Activated CD4-positive, alpha-beta T cell treated with anti-CD3 and anti-CD28 coated beads, Interleukin-2, amount 50 U/mL, for 4 hours (primary cell): ENCODE data around the gene RCAN2.

Experiments used
- DNase-seq, 2 experiments: peaks; one replicate each; pipeline ENCODE4 v3.0.0-alpha.2; 2020

The RCAN2 gene

GRCh38 chr6:46491628-46492547, 639 bp upstream of the RCAN2 start:
- no peak for DNase-seq

- no peak for DNase-seq
Measured at GRCh38 chr6:46490425-46491200, 636 bp downstream of the RCAN2 start.

DNA sequence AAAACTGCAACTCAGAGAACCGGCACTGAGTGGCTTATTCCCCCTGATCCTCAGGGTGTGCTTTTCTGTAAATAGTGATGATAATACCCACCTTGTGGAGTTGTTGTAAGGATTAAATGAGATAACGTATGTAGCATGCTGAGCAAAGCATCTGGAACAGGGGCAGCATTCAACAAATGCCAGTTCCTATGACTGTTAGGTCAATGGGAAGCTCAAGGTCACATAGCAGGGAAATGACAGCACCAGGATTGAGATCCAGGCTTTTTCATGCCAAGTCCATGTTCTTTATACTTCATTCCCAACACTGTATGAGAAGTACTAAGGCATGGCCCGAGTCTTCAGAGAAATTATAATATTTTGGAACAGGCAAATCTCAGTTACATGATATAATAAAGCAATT, 5.1 kb downstream of the RCAN2 start:
- no peak for DNase-seq

DNA sequence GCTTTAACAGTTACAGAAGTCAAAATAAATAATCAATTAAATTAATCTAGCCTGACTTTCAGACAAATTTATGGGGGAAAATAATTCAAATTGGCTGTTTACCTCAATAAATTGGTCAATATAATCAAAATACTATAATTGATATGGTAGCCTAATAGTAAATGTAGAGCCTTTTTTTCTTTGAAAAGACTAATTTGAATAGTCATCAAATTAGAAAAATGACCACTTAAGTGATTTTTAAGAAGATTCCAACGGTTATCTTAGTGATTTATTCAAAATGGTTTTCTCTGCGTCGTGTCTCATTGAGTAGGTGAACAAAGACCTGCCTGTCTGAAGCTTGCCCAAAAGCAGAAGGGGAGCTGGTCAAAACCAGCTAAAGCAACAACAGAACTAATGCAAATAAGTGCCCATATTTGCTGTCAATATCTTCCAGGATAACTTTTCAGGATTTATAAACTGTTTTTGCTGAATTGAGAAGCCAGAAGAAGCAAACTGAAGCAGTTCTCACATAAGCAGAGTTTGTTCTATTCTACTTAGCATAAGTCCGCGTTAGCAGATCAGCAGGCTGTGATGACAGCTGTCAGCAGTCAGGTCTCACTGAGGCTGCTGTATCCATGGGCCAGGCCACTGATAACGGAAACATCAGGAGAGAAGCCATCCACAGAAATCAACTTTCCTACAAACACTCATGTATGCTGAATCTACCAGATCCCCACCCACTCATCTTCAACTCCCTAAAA, 7.0 kb downstream of the RCAN2 start:
- no peak for DNase-seq

GRCh38 chr6:46476301-46476700, 14.9 kb downstream of the RCAN2 start:
- no peak for DNase-seq

- DNase-seq: no peak
Measured at GRCh38 chr6:46473881-46474280, 17.4 kb downstream of the RCAN2 start.

DNA sequence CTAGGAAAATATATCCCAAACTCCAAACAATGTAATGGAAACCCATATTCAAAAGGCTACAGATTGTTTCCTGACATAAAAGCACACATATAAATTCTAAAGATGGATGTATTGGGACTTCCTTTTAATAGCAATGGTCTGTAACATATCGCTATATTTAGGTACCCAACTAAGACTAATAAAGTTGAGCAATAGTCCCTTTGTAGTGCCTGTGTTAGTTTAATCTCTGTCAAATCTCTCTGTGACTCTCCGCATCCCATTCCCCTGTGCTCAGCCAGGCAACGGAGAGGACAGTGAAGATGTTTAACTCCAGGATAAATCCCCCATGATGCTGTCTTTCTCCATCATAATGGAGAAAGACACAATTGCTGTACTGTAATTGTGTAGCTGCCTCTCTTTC, 19.0 kb downstream of the RCAN2 start:
- DNase-seq: no peak

- no peak for DNase-seq
Measured at GRCh38 chr6:46469021-46469420, 22.2 kb downstream of the RCAN2 start.

DNA sequence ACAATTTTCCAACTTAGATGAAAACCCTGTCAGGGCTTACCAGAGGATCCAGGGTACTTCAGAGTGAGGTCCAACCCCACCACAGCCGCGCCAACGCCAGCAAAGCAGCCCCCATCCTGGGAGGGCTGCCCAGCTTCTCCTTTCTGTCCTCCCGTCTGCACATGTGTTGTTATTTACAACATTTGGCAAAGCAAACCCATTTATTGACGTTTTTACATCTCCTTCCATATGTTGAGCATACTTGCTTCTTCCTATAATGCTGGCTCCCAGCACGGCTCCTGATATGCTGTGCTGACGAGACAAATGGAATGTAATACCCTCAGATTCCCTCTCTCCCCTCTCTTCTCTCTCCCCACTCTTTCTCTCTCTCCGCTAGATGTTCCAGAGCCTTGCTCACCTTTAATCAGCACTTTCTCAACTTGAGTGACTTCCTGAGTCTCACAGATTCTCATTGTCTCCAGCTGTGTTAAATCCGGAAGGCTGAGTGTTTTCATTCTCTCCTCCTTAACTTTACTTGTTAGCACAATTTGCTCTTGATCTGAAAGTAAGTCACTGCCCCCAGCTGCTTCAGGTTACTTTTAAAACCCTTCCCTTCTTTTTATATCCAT, 22.7 kb downstream of the RCAN2 start:
- DNase-seq: no peak

- DNase-seq: no peak
Measured at GRCh38 chr6:46466570-46466969, 24.7 kb downstream of the RCAN2 start.

- no peak for DNase-seq
Measured at GRCh38 chr6:46465294-46466165, 25.7 kb downstream of the RCAN2 start.

DNA sequence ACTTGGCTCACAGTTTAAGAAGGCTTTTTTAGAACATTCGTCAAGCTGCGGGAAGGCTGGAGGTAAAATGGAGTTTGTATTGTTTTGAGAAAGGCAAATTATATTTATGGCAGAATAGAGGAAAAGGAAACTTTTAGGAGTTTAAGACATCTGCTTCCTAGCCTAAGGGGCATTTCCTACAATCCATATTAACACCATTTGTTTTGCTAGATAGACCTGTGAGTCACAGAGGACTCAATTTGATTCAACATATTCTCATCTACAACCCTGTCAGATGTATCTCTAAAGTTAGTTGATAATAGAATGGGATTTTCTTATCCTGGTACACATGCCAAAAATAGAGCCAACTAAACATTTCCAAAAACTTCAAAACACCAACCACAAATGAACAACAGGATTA, 35.0 kb downstream of the RCAN2 start:
- DNase-seq: no peak

DNA sequence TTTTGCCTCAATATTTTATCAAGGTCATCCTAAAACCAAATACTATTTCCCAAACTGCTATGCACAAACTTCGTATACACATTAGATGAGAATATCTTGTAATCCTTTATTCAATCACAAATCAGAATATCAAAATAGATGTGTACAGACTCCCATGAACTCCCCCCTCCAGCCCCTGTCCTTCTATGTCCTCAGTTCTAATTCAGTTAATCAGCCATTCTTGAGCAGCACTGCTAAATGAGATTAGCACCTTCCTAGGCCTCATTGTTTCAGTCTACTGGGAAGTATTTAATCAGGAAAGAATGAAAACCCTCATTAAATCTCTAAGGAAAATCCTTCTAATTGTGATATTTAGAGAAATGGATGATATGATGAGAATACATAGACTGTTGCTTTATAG, 36.6 kb downstream of the RCAN2 start:
- no peak for DNase-seq

DNA sequence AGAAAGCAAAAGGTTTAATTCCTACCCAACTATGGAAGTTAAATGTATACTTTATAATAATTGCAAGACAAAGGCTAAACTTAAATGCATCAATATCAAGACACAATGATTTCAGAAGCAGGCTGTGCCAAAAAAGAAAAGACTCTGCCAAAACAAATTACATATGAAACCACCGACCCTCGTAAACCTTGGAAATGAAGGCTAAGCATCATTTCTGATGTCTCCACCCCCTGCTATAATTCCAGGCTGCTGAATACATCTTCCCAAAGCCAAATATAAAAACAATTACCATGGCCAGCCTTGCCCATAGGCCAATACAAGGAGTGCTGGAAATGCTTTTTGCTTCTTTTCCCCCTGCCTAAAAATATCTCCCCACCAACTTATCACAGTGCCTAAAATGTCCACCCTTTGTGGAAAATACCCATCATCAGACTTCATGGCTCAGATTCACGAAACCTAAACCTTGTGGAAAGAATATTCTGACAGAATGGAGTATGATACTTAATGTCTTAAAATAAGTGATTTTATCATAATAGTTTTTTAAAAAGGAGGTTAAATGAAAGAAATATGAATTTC, 37.4 kb downstream of the RCAN2 start:
- no peak for DNase-seq

DNA sequence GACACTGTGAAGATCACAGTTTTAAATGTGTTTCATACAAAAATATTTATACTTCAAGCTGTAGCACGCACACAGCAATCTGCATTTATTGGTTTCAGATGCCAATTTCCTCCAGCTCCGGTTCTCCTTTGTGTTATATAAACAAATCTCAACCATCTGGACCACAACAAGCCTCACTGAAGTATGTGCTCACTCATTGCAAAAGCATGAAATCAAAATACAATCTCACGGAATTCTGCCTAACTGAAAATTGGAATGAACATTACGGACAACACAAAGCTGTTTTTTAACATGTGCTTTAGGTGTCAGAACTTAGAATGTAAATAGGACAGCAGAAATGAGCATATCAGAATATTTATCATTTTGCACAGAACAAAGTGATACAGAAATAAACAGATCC, 38.0 kb downstream of the RCAN2 start:
- DNase-seq: no peak

DNA sequence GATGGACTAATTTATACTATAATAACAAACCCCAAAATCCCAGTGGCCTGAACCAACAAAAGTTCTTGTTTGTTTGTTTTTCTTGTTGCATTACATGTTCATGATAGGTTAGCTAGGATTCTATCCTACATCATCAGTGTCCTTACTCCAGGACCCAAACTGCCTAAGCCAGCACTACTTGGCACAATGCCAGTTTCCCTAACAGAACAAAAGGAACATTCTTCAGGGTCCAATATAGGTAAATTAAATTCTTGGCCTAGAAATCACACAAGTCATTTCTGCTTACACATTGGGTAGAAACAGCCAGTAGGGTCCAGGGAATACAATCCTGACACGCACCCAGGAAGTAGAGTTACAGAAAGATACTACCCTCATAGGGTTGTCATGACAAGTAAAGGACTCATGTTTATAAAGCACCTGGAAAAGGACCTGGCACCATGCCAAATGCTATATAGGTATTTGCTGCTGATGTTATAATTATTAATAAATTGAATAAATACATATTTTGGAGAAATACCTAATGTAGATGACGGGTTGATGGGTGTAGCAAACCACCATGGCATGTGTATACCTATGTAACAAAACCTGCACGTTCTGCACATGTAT, 38.8 kb downstream of the RCAN2 start:
- no peak for DNase-seq

- no peak for DNase-seq
Measured at GRCh38 chr6:46451343-46451742, 39.9 kb downstream of the RCAN2 start.

GRCh38 chr6:46444772-46445454, 46.3 kb downstream of the RCAN2 start:
- DNase-seq: no peak

DNA sequence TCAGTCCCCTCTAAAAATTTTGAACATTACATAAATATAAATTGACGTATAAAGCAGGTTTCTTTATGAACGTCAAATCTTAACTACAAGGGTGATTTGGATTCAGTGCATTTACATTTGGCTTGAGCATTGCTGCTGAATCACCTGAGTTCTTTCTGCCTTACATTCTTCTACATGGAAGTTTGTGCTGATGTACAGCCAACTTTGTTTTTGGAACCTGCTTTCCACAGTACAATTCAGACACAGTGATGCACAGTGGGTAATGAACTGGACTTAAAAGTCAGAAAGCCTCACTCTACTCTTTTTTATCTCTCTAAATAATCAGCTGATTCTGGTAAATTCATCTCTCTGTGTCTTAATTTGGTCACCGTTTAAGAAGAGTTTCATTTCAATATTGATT, 47.6 kb downstream of the RCAN2 start:
- no peak for DNase-seq

DNA sequence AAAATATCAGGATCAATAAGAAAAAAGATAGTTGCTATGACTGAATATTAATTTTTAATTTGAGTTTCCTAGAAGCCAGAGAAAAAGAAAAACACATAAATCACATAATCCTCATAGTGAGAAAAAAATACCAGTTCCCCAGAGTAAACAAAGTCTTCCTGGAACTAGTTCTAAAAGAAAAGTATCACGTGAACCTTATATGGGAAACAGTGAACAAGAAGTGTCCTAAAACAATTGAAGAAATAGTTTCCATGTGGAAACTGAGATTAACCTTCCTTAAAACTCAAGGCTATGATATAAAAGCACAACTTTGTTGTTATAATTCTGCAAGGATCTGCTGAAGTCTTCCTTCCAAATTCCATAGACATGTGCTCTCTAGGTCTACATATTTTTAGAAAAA, 50.6 kb downstream of the RCAN2 start:
- no peak for DNase-seq

DNA sequence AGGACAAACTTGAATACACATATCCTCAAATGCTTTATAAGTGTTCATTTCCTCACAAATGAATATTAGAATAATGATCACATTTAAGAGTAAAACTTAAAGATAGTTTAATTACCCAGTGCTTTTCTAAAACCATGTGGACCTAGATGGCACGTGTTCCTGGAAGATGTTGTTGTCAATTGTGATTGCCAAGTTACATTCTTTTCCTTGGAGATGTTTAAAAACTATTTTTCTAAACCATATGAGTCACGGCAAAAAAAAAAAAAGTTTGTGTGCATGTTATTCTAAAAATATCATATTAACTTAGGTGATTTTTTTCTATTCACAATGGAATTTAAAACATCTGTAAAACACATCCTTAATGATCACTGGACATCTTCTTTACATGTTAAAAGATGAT, 51.1 kb downstream of the RCAN2 start:
- no peak for DNase-seq
